Neural cell (in vitro differentiated cells): Measurements from ENCODE around the gene ECEL1. TPM values are rescaled to one million over a fixed set of nuclear protein-coding genes. Genes with fewer than 3 reads are reported as not detected.

Source experiments
- H2AFZ ChIP-seq: fragments of 200-600, 300-800 bp; sonication (generic), shearing (Covaris generic); 2 replicates; pipeline ENCODE4 v1.6.0; 2014; ENCODE audit warnings: low read depth, mild to moderate bottlenecking, antibody characterized with exemption, low read length, moderate library complexity
- H3F3A ChIP-seq: fragments of 200-600 bp; shearing (Covaris generic); 2 replicates; pipeline ENCODE4 v1.6.1; 2016; ENCODE audit warnings: mild to moderate bottlenecking, moderate library complexity, mixed read lengths, antibody characterized with exemption, low read length; ENCODE audit not compliant: insufficient read depth, poor library complexity, severe bottlenecking
- H3K27ac ChIP-seq: fragments of 200-600, 300-800 bp; sonication (generic), shearing (Covaris generic); 2 replicates; pipeline ENCODE4 v1.5.1; 2014; ENCODE audit warnings: mild to moderate bottlenecking, low read length, moderate library complexity
- H3K27me3 ChIP-seq: fragments of 300-800, 200-600 bp; sonication (generic), shearing (Covaris generic); 2 replicates; pipeline ENCODE4 v1.6.0; 2014; ENCODE audit warnings: mild to moderate bottlenecking, low read depth, low read length, moderate library complexity; ENCODE audit not compliant: insufficient read depth
- H3K36me3 ChIP-seq: fragments of 300-800, 200-600 bp; sonication (generic), shearing (Covaris generic); 2 replicates; pipeline ENCODE4 v1.5.1; 2014; ENCODE audit warnings: mild to moderate bottlenecking, antibody characterized with exemption, low read length, moderate library complexity; ENCODE audit not compliant: insufficient read depth
- H3K4me2 ChIP-seq: fragments of 300-800, 200-600 bp; sonication (generic), shearing (Covaris generic); 2 replicates; pipeline ENCODE4 v1.6.0; 2014; ENCODE audit warnings: mild to moderate bottlenecking, low read length
- H3K4me3 ChIP-seq: fragments of 300-800, 200-600 bp; sonication (generic), shearing (Covaris generic); 2 replicates; pipeline ENCODE4 v1.5.1; 2014; ENCODE audit warnings: mild to moderate bottlenecking, low read length, moderate library complexity
- H3K79me2 ChIP-seq: fragments of 200-600 bp; shearing (Covaris generic); replicated peaks from 2 replicates; pipeline ENCODE4 v1.6.0; 2014; ENCODE audit warnings: mild to moderate bottlenecking, low read length, moderate library complexity; ENCODE audit not compliant: insufficient read depth
- H3K9ac ChIP-seq: fragments of 300-800, 200-600 bp; sonication (generic), shearing (Covaris generic); 2 replicates; pipeline ENCODE4 v1.6.1; 2016; ENCODE audit warnings: mild to moderate bottlenecking, low read length, mixed read lengths
- H3K9me2 ChIP-seq: fragments of 200-600 bp; shearing (Covaris generic); 2 replicates; pipeline ENCODE4 v1.6.1; 2016; ENCODE audit warnings: mild to moderate bottlenecking, low read length, mixed read lengths; ENCODE audit not compliant: insufficient read depth
- H3K9me3 ChIP-seq: fragments of 200-600, 300-800 bp; sonication (generic), shearing (Covaris generic); 2 replicates; pipeline ENCODE4 v1.6.1; 2016; ENCODE audit warnings: mild to moderate bottlenecking, mixed run types, low read length, moderate library complexity, mixed read lengths
- H4K20me1 ChIP-seq: fragments of 200-600 bp; shearing (Covaris generic); 2 replicates; pipeline ENCODE4 v1.6.1; 2016; ENCODE audit warnings: mild to moderate bottlenecking, mixed run types; ENCODE audit not compliant: insufficient read depth
- EP300 ChIP-seq: fragments of 450-650 bp; conservative IDR thresholded peaks from 2 replicates; pipeline ENCODE4 v1.6.1; 2014; ENCODE audit warnings: antibody characterized with exemption, mild to moderate bottlenecking, moderate library complexity; ENCODE audit not compliant: poor library complexity, severe bottlenecking
- EZH2 ChIP-seq: fragments of 200-600, 300-800 bp; shearing (Covaris generic), sonication (generic); IDR thresholded peaks from 2 replicates; pipeline ENCODE4 v1.6.1; 2014; ENCODE audit warnings: antibody characterized with exemption, low read length, borderline replicate concordance, mild to moderate bottlenecking; ENCODE audit not compliant: insufficient read depth, poor library complexity, severe bottlenecking
- MXI1 ChIP-seq: fragments of 450-650 bp; conservative IDR thresholded peaks from 2 replicates; pipeline ENCODE4 v1.6.1; 2014; ENCODE audit warnings: antibody characterized with exemption, mild to moderate bottlenecking; ENCODE audit not compliant: poor library complexity, severe bottlenecking
- POLR2AphosphoS5 ChIP-seq: IDR thresholded peaks from 2 replicates; pipeline ENCODE4 v1.6.1; 2012
- RAD21 ChIP-seq: fragments of 450-650 bp; conservative IDR thresholded peaks from 2 replicates; pipeline ENCODE4 v1.6.1; 2014; ENCODE audit warnings: antibody characterized with exemption, mild to moderate bottlenecking, moderate library complexity
- SMC3 ChIP-seq: fragments of 450-650 bp; conservative IDR thresholded peaks from 2 replicates; pipeline ENCODE4 v1.6.1; 2014; ENCODE audit warnings: antibody characterized with exemption, mild to moderate bottlenecking, moderate library complexity; ENCODE audit not compliant: poor library complexity
- TAF1 ChIP-seq: IDR thresholded peaks from 2 replicates; pipeline ENCODE4 v1.6.1; 2012; ENCODE audit warnings: low read depth
- polyA plus RNA-seq: library from polyadenylated mRNA; depleted of rRNA; stranded (reverse); fragments of >200 nt; gene quantifications from 2 replicates; pipeline ENCODE4 v1.2.3, GENCODE V29; 2014
- TF ChIP-seq, protein P1 (sequence below): fragments of 450-650 bp; IDR thresholded peaks from 2 replicates; pipeline ENCODE4 v1.5.1; 2014; ENCODE audit warnings: antibody characterized with exemption, mild to moderate bottlenecking, moderate library complexity; ENCODE audit not compliant: poor library complexity, severe bottlenecking
- TF ChIP-seq, protein P2 (sequence below): IDR thresholded peaks from 2 replicates; pipeline ENCODE4 v1.6.1; 2012; ENCODE audit warnings: borderline replicate concordance

Gene ECEL1
- polyA plus RNA-seq, 1 donor from 2014 or later: 60.9 TPM

DNA sequence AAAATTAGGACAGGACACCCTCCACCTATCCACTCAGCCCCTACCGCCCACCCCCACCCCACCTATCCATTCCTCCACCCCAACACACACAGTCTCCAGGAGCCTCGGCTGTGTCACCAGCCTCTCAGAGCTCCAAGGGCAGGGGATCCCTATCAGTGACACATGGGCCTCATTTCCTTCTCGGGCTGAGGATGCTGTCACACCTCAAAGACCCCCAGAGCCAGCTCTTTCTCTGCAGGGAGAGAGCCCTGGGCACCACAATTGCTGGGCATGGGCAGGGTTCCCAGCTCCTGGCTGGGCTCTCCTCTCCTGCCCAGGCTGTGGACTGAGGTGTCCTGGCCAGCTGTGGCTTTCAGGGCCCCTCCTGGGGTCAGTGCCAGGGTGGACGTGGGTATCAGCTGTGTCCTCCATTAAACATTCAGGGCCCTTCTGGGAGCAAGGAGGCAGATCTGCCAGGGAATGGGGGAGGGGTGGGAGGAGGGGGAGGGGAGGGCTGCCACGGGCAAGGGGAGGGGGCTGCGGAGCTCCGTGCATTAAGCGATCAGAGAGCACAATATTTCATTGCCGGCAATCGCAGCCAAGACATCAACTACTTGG, 14.3 kb upstream of the ECEL1 start:
- peaks cover 5% of the 10 kb centered on the region for H3F3A ChIP-seq
- no peak for TF ChIP-seq EP300
- TF ChIP-seq POLR2AphosphoS5: no peak
- no peak for TF ChIP-seq RAD21
- TF ChIP-seq TAF1: no peak
- no peak for TF ChIP-seq MXI1
- TF ChIP-seq, protein P1, sequence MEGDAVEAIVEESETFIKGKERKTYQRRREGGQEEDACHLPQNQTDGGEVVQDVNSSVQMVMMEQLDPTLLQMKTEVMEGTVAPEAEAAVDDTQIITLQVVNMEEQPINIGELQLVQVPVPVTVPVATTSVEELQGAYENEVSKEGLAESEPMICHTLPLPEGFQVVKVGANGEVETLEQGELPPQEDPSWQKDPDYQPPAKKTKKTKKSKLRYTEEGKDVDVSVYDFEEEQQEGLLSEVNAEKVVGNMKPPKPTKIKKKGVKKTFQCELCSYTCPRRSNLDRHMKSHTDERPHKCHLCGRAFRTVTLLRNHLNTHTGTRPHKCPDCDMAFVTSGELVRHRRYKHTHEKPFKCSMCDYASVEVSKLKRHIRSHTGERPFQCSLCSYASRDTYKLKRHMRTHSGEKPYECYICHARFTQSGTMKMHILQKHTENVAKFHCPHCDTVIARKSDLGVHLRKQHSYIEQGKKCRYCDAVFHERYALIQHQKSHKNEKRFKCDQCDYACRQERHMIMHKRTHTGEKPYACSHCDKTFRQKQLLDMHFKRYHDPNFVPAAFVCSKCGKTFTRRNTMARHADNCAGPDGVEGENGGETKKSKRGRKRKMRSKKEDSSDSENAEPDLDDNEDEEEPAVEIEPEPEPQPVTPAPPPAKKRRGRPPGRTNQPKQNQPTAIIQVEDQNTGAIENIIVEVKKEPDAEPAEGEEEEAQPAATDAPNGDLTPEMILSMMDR: no peak
- TF ChIP-seq, protein P2, sequence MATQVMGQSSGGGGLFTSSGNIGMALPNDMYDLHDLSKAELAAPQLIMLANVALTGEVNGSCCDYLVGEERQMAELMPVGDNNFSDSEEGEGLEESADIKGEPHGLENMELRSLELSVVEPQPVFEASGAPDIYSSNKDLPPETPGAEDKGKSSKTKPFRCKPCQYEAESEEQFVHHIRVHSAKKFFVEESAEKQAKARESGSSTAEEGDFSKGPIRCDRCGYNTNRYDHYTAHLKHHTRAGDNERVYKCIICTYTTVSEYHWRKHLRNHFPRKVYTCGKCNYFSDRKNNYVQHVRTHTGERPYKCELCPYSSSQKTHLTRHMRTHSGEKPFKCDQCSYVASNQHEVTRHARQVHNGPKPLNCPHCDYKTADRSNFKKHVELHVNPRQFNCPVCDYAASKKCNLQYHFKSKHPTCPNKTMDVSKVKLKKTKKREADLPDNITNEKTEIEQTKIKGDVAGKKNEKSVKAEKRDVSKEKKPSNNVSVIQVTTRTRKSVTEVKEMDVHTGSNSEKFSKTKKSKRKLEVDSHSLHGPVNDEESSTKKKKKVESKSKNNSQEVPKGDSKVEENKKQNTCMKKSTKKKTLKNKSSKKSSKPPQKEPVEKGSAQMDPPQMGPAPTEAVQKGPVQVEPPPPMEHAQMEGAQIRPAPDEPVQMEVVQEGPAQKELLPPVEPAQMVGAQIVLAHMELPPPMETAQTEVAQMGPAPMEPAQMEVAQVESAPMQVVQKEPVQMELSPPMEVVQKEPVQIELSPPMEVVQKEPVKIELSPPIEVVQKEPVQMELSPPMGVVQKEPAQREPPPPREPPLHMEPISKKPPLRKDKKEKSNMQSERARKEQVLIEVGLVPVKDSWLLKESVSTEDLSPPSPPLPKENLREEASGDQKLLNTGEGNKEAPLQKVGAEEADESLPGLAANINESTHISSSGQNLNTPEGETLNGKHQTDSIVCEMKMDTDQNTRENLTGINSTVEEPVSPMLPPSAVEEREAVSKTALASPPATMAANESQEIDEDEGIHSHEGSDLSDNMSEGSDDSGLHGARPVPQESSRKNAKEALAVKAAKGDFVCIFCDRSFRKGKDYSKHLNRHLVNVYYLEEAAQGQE: no peak
- TF ChIP-seq SMC3: no peak
- no peak for TF ChIP-seq EZH2

GRCh38 chr2:232501331-232501771, 13.7 kb upstream of the ECEL1 start:
- H3K9me3 ChIP-seq: no peaks in the 10 kb centered on the region
- peak overlapping the region; percentile 73 for H3K9ac ChIP-seq
- H2AFZ ChIP-seq: no peak overlapping the region
- TF ChIP-seq EZH2 (no peak), MXI1 (no peak), RAD21 (no peak)
- TF ChIP-seq, protein P1: no peak
- peaks cover 5% of the 10 kb centered on the region for H3F3A ChIP-seq
- peak overlapping the region; percentile 88 for H3K27ac ChIP-seq
- H3K79me2 ChIP-seq: no peaks in the 10 kb centered on the region
- no peak overlapping the region for H3K4me3 ChIP-seq
- peaks cover 10% of the 10 kb centered on the region for H3K27me3 ChIP-seq
- no peaks in the 10 kb centered on the region for H4K20me1 ChIP-seq
- H3K36me3 ChIP-seq: no peaks in the 10 kb centered on the region
- no peak overlapping the region for H3K4me2 ChIP-seq
- no peaks in the 10 kb centered on the region for H3K9me2 ChIP-seq

More for the DNA sequence above, 14.3 kb upstream of the ECEL1 start:
- Histone ChIP-seq H3K27ac (peak overlapping the region; percentile 88), H2AFZ (no peak overlapping the region), H3K4me3 (peak overlapping the region; percentile 64), H4K20me1 (no peaks in the 10 kb centered on the region), H3K79me2 (no peaks in the 10 kb centered on the region), H3K36me3 (no peaks in the 10 kb centered on the region), H3K27me3 (peaks cover 10% of the 10 kb centered on the region), H3K9me2 (no peaks in the 10 kb centered on the region), H3K4me2 (peak overlapping the region; percentile 62), H3K9me3 (no peaks in the 10 kb centered on the region), H3K9ac (peak overlapping the region; percentile 73)
